Smooth muscle cell (in vitro differentiated cells): ENCODE data around the gene KAZN. TPM values are rescaled to one million over a fixed set of nuclear protein-coding genes. Genes with fewer than 3 reads are reported as not detected.

Experiments
- DNase-seq: peaks from one replicate; lab custom pipeline; 2025; ENCODE audit not compliant: unreplicated experiment; lab: John Stamatoyannopoulos, UW
- H2AFZ ChIP-seq: fragments of 200-600 bp; sonication (generic); 2 replicates; pipeline ENCODE4 v1.6.0; 2016; ENCODE audit warnings: antibody characterized with exemption, low read depth, mild to moderate bottlenecking
- H3F3A ChIP-seq: fragments of 200-600 bp; sonication (generic); 2 replicates; pipeline ENCODE4 v1.6.0; 2017; ENCODE audit warnings: antibody characterized with exemption, low read depth
- H3K27ac ChIP-seq: fragments of 200-600 bp; sonication (generic); 2 replicates; pipeline ENCODE4 v1.5.1; 2016; ENCODE audit warnings: low read depth, mild to moderate bottlenecking
- H3K27me3 ChIP-seq: fragments of 200-600 bp; sonication (generic); 2 replicates; pipeline ENCODE4 v1.6.1; 2016; ENCODE audit warnings: low read depth, mild to moderate bottlenecking
- H3K36me3 ChIP-seq: fragments of 200-600 bp; sonication (generic); 2 replicates; pipeline ENCODE4 v1.5.1; 2016; ENCODE audit warnings: low read depth
- H3K4me1 ChIP-seq: fragments of 200-600 bp; sonication (generic); 2 replicates; pipeline ENCODE4 v1.5.1; 2016; ENCODE audit warnings: low read depth
- H3K4me2 ChIP-seq: fragments of 200-600 bp; sonication (generic); 2 replicates; pipeline ENCODE4 v1.6.0; 2016; ENCODE audit warnings: mild to moderate bottlenecking
- H3K4me3 ChIP-seq: fragments of 200-600 bp; sonication (generic); 2 replicates; pipeline ENCODE4 v1.5.1; 2016; ENCODE audit warnings: mild to moderate bottlenecking
- H3K79me2 ChIP-seq: fragments of 200-600 bp; sonication (generic); 2 replicates; pipeline ENCODE4 v1.6.0; 2016; ENCODE audit warnings: low read depth, mild to moderate bottlenecking
- H3K9ac ChIP-seq: fragments of 200-600 bp; sonication (generic); 2 replicates; pipeline ENCODE4 v1.6.0; 2016; ENCODE audit warnings: low read depth
- H3K9me3 ChIP-seq: fragments of 200-600 bp; sonication (generic); replicated peaks from 2 replicates; pipeline ENCODE4 v1.5.1; 2016; ENCODE audit warnings: low read depth
- H4K20me1 ChIP-seq: fragments of 200-600 bp; sonication (generic); 2 replicates; pipeline ENCODE4 v1.6.0; 2016; ENCODE audit warnings: low read depth
- WGBS: methylation state at CpG from one replicate; pipeline ENCODE4 v1.1.7; 2016; ENCODE audit warnings: low lambda C conversion rate; 5-methylcytosine and 5-hydroxymethylcytosine counted together
- polyA plus RNA-seq: library from polyadenylated mRNA; unstranded; fragments of >200 nt; fragmentation: Nextera tagmentation; extraction: Ambion mirVana; gene quantifications from 2 replicates; pipeline ENCODE4 v1.2.1, GENCODE V29; 2016
- total RNA-seq: library from RNA; depleted of rRNA; stranded (reverse); fragments of >200 nt; gene quantifications from 2 replicates; pipeline ENCODE4 v1.2.3, GENCODE V29; 2014
- TF ChIP-seq, protein P1 (sequence below): fragments of 200-600 bp; sonication (generic); IDR thresholded peaks from 2 replicates; pipeline ENCODE4 v1.5.1; 2017; ENCODE audit warnings: borderline replicate concordance, mild to moderate bottlenecking, antibody characterized with exemption; ENCODE audit not compliant: insufficient read depth, poor library complexity, severe bottlenecking

Gene KAZN
- total and polyA plus RNA-seq, 2 experiments from 2014 or later: 6.3 to 8.2 TPM

- Histone ChIP-seq H3F3A (peaks cover 9% of the 10 kb centered on the region), H3K4me2 (no peak overlapping the region), H3K36me3 (no peaks in the 10 kb centered on the region), H2AFZ (no peak overlapping the region), H3K27ac (no peak overlapping the region), H3K9me3 (no peaks in the 10 kb centered on the region), H3K9ac (no peak overlapping the region), H3K79me2 (no peaks in the 10 kb centered on the region), H3K27me3 (no peaks in the 10 kb centered on the region), H4K20me1 (no peaks in the 10 kb centered on the region), H3K4me3 (no peak overlapping the region), H3K4me1 (peaks cover 16% of the 10 kb centered on the region)
- TF ChIP-seq, protein P1, sequence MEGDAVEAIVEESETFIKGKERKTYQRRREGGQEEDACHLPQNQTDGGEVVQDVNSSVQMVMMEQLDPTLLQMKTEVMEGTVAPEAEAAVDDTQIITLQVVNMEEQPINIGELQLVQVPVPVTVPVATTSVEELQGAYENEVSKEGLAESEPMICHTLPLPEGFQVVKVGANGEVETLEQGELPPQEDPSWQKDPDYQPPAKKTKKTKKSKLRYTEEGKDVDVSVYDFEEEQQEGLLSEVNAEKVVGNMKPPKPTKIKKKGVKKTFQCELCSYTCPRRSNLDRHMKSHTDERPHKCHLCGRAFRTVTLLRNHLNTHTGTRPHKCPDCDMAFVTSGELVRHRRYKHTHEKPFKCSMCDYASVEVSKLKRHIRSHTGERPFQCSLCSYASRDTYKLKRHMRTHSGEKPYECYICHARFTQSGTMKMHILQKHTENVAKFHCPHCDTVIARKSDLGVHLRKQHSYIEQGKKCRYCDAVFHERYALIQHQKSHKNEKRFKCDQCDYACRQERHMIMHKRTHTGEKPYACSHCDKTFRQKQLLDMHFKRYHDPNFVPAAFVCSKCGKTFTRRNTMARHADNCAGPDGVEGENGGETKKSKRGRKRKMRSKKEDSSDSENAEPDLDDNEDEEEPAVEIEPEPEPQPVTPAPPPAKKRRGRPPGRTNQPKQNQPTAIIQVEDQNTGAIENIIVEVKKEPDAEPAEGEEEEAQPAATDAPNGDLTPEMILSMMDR: no peak
- 84% methylated on average over 4 of the region's 4 CpGs for WGBS
- DNase-seq: no peak
These were observed 366.2 kb downstream of the KAZN start for GRCh38 chr1:14964711-14965055.

- Histone ChIP-seq H3K79me2 (no peaks in the 10 kb centered on the region), H3K4me3 (no peak overlapping the region), H3K4me2 (peak overlapping the region; percentile 39), H3K4me1 (peaks cover 18% of the 10 kb centered on the region), H3K27ac (peak overlapping the region; percentile 83), H3F3A (peaks cover 9% of the 10 kb centered on the region), H2AFZ (no peak overlapping the region), H3K27me3 (no peaks in the 10 kb centered on the region), H4K20me1 (no peaks in the 10 kb centered on the region), H3K9me3 (no peaks in the 10 kb centered on the region), H3K36me3 (no peaks in the 10 kb centered on the region), H3K9ac (peak overlapping the region; percentile 7)
- WGBS: 45% methylated on average over 15 of the region's 15 CpGs
- no peak for DNase-seq
- TF ChIP-seq, protein P1: no peak
These were observed 369.9 kb downstream of the KAZN start for GRCh38 chr1:14968251-14968851.

DNA sequence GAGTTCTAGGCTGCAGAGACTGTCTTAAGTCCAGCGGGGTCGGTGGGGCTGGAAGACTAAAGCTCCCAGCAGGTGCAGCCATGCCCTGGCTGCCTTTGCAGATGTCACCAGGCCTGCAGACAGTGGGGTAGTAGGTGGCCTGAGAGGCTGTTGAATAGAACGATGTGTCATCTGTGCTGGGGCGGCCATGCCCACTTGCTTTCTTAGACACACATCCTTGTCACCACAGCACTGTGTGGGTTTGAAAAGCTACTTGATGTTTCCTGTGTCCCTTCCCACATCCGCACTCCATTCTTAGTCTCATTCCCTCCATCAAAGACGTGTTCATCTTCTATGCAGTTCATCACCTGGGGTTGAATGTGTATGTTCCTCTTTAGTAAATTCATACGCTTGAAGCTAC is 370.5 kb downstream of the KAZN start:
- Histone ChIP-seq H3K9me3 (no peaks in the 10 kb centered on the region), H3K36me3 (no peaks in the 10 kb centered on the region), H3F3A (peaks cover 9% of the 10 kb centered on the region), H3K27me3 (no peaks in the 10 kb centered on the region), H3K9ac (peak overlapping the region; percentile 7), H2AFZ (no peak overlapping the region), H3K27ac (peak overlapping the region; percentile 83), H3K4me1 (peaks cover 18% of the 10 kb centered on the region), H4K20me1 (no peaks in the 10 kb centered on the region), H3K4me2 (peak overlapping the region; percentile 39), H3K79me2 (no peaks in the 10 kb centered on the region), H3K4me3 (no peak overlapping the region)
- 67% methylated on average over 7 of the region's 7 CpGs for WGBS
- no peak for DNase-seq
- TF ChIP-seq, protein P1: no peak
